ENCODE data around the gene HSPBP1. TPM values are rescaled to one million over a fixed set of nuclear protein-coding genes. Genes with fewer than 3 reads are reported as not detected.

Gene HSPBP1
- total RNA-seq, 1 experiment from 2014 or later = 35.1 TPM

GRCh38 chr19:55255618-55256423 lies 24.1 kb downstream of the HSPBP1 start:
- peak; percentile 28 for DNase-seq (ENCODE audit: low read depth)

GRCh38 chr19:55254625-55254977 lies 25.3 kb downstream of the HSPBP1 start:
- no peak for DNase-seq (ENCODE audit: low read depth)

DNA sequence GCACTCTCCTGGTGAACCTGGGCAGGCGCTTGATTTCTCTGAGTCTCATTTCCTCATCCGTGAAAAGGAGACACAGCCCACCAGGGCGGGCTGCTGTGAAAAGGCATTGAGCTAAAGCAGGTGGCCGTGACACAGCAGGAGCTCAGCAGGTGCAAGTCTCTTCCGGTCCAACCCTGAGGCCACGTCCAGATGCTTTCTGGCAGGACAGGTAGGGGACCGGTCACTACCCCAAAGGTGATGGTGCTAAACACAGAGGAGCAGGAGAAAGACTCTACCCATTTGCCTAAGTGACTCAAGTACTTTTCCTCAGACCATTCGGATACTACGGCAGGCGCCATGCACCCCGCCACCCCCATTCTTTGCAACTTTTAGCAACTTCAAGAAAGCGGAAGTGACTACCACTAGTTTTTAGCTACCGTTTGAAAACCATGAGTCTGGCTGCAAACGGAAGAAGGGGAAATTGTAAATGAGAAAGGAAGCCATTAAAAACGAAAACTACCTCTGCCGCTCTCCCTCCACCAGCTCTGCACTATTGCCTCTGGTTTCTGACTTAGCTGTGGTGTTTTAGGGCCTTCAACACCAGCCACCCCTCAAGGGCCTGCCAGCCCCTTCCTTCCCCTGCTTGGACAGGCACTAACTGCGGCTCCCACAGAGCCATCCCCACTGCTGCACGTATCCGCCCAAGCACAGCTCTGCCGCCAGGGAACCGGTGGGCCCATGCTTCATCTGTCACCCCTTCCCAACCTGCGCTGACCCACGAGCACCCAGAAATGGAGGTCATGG lies 25.9 kb downstream of the HSPBP1 start:
- DNase-seq (ENCODE audit: low read depth) = no peak

DNA sequence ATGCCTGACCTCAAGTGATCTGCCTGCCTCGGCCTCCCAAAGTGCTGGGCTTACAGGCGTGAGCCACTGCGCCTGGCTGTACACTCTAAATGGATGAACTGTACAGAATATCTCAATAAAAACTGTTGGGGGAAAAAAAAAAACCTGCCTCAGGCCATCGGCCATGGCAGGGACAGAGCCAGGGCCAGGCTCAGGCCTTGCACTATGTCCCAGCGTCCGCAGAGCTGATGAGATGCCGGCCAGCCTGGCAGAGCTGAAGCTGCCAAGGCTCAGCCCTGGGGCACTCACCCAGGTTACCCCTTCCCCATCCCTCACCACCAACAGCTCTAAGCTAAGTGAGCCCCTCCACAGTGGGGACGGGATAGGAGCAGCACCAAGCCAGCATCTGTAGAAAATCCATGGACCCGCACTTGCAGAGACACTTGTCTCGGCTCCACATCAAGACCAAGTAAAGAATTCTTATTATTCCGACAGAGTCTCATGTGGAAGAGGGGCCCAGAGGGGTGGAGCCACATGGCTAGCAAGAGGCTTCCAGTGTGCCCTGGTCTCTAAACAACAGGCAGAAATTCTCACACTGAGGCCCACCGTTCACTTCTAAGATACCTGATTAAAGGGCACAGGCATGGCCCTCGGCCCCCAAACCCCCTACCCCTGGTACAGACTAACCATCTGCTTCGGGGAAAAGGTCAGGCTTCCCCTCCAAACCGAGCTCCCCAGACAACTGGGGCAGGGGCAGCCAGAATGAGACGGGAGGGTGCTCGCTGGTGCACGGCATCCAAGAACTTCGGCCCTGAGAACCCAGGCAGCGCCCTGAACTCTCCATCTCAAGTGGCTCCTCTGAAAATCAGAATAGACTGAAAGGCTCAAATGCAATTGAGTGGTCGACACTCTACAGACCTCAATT lies 26.9 kb downstream of the HSPBP1 start:
- no peak for DNase-seq (ENCODE audit: low read depth)

GRCh38 chr19:55251341-55252081 lies 28.4 kb downstream of the HSPBP1 start:
- DNase-seq (ENCODE audit: low read depth) = no peak

DNA sequence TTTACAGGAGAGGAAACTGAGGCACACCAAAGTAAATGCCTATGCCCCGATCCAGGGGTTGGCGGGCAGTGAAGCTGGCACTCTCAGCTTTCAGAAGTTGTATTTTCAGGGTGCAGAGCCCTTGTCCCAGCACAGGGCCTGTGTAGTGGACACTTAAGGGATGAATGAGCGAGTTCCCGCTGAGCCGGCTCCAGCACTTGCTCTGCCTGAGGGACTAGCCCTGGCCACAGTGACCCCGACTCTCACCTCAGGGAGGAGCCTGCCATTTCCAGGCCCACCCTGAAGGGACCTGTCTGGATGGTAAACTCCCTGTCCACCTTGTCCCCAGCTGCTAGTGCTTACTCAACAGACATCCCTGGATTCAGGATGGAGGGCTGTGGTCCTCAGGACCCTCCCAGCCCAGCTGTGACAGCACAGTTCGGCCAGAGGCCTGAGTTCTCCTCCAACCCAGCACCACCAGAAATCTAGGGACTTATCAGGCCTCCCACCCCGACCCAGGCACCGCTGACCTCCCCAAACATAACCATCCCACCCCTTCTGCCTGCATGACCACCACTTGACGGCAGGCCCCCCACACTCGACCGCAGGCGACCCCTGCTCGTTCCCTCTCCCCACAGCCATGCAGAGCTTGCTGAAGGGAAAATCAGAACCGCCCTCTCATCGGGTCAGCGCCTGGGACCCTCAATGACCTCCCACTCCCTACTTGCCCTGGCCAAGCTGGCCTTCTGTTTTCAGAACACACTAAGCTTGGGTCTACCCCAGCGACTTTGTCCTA lies 29.5 kb downstream of the HSPBP1 start:
- no peak for DNase-seq (ENCODE audit: low read depth)

GRCh38 chr19:55249841-55250240 lies 30.1 kb downstream of the HSPBP1 start:
- no peak for DNase-seq (ENCODE audit: low read depth)

DNA sequence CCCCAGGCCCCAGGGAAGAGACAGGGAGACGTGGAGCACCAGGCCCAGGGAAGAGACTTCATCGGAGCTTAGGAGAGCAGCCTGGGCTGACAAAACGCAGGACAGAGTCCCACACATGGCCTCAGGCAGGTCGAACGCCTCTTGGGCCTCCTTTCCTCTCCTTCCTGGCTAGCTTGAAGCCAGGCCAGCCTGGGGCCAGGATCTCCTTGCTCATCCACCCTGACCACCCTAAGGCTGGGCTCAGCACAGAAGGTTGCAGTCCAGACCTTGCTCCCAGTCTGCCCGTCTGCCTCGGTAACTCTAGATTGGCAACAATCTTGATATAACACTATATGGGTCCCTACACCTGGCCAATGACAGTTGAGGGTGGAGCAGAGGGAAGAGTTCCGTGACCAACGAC lies 31.2 kb downstream of the HSPBP1 start:
- no peak for DNase-seq (ENCODE audit: low read depth)

DNA sequence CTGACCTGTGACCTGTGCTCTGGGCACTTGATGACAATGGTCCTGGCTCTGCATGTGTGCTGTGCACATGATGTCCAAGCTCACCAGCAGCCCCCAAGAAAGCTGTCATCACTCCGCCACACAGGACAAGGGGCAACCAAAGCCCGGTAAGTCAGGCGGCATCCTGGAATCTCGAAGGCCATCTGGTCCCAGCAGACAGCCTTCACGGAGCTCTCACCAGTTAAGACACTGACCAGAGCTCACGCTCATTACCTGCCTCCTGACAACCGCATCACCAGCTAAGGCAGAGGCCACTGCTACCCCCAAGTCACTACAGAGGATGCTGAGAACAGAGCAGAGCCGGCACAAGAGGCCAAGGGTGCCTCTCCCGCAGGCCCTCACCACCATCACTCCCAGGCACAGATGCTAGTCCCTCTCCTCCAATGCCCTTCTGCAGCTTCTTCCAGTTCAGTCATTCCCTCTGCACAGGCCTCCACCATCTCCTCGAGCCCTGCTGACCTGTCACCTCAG lies 31.7 kb downstream of the HSPBP1 start:
- no peak for DNase-seq (ENCODE audit: low read depth)

DNA sequence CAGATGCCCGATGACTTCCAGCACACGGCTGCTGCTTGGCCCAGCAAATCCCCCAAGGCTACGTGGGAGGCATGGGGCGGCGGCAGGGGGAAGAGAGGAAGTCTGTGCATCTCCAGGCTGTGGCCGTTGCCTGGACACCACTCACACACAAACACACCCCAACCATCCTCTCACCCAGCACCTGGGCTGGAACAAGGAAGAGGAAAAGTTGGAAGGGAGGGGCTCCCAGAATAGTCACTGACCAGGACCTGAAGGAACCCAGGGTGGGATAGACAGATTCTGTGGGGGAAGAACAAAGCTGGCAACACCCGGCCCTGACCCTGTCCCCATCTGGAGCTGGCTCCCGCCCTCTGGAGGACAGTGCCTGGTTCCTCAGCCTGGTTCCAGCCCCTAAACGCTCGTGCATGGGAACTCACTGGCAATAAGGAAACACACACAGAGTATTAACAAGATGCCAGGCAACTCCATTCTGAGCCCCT lies 32.2 kb downstream of the HSPBP1 start:
- DNase-seq (ENCODE audit: low read depth) = peak; percentile 85

DNA sequence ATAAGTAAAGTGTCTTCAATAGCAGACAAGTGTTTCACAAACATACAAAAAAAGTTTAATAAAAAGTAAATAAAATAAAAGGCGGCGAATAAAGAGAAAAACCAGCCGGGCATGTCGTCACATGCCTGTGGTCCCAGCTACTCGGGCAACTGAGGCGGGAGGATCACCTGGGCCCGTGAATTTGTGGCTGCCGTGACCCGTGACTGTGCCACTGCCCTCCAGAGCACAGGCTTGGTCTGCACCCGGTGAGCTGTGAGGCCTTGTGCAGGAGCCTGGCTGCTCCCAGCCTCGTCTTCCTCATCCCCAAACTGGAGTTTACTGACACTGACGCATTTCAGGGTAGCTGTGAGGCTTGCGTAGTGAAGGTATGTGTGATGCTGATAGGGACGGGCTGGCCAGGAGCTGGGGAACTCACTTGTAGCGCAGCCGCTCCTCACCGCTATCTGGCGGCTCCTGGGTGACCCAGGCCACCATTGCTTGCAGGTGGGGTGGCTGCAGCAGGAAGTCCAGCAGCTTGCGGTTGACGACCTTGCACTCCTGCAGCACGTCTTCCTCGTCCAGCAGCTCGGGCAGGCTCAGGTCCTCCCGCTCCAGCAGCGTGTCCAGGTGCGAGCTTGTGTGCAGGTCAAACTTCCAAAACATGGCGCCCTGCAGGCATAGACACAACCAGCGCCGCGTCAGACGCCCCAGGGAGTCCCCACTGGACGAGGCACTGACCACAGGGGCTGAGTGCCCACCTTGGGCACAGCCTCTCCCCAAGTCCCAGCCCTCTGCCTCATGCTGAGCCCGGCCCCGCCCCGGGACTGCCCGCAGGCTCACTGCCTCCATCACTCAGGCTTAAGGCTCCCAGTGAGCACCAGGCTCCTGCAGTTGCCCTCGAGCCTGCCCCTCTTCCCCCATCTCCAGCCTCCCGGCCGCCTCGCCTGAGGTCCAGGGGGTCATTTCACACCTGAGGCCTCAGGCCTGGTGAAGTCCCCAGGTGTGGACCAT lies 33.2 kb downstream of the HSPBP1 start:
- no peak for DNase-seq (ENCODE audit: low read depth)

DNA sequence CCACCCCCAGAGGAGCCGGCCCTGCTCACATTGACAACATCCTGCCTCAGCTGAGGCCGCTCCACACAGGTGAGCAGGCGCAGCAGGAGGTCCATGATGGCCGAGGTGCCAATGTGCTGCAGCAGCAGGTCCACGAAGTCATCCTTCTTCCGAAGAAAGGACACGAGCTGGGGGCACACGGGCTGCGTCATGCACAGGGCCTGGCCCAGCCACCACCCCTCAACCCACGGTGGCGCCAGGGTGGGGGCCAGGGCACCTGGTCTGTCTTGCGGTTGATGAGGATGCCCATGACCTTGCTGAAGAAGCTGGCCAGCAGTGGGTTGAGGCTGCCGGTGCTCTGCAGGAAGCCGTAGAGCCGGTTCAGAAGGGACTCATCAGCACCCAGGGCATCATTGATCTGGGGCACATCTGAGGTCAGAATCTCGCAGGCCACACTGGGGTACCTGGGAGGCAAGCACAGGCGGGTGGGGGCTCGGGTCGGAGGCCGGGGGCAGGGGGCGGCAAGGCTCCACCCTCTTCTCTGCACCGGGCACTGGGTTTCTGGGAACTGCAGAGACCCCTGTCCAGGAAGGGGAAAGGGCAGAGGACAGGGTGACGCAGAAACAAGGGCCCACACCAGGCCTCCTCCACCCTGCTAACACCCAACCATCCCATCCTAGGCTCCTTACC lies 34.5 kb downstream of the HSPBP1 start:
- DNase-seq (ENCODE audit: low read depth) = no peak

DNA sequence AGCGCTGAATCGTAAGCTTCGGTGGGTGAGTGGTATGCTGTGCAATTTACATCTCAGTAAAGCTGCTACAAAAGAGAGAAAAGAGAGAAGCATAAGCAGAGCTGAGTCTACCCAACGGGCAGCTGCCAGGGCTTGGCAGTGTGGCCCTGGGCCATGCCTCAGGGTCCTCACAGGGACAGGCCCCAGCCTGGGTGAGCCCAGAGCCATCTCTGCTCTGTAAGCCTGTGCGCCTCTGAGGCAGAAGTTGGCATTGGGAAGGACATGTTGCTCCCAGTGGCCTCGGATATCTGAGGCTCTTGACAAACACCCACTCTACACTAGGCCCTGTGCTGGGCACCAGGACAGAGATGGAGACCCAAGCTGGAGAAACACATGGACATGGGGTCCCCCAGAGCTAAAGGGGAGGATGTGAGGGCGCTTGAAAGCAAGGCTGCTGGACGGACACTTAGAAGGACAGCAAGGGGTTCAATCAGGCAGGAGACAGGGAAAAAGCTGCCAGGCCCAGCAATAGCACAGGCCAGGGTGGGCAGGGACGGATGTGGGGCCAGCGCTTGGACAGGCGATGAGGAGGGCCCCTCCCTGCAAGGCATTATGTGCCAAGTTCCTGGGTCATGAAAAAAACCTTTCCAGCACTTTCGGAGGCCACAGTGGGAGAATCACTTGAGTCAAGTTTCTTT lies 35.8 kb downstream of the HSPBP1 start:
- DNase-seq (ENCODE audit: low read depth) = no peak

DNA sequence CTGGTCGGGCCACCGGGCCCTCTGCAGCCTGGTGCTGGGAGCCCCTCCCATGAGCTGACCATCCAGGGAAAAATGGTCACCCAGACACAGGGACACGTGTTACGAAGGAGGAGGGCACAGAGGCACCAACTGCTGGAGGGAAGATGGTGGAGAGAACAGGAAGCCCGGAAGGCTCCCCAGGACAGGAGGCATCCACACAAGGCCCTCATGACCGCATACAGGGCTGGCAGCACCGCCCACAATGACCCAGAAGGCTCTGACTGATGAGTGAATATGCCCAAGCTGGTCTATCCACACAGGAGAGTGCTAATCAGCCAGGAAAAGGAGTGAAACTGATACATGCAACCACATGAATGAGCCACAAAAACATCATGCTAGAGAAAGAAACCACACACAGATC lies 37.4 kb downstream of the HSPBP1 start:
- DNase-seq (ENCODE audit: low read depth) = no peak

DNA sequence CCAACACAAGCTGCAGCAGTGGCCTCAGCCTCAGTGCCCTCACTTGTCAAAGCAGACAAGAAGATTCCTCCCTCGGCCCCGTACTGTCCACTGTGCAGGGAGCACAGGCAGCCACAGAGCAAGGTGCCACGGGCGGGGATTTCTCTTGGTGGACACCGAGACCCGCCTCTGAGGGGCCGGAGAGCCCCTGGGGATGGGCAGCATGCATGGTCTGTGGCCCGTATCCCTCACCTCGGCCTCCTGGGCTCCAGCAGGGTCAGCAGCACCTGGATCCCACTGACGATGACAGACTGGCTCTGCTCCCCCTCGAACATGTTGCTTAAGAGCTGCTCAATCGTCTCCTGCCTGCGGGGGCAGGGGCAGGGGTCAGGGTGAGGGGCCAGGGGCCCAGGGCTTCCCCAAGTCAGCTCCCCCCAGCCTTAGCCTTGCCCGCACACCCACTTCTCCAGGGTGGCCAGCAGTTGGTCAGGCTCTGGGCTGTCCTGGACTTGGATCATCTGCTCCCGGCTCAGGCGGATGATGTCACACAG lies 37.9 kb downstream of the HSPBP1 start:
- DNase-seq (ENCODE audit: low read depth) = no peak

GRCh38 chr19:55241143-55241934 lies 38.6 kb downstream of the HSPBP1 start:
- DNase-seq (ENCODE audit: low read depth) = no peak

DNA sequence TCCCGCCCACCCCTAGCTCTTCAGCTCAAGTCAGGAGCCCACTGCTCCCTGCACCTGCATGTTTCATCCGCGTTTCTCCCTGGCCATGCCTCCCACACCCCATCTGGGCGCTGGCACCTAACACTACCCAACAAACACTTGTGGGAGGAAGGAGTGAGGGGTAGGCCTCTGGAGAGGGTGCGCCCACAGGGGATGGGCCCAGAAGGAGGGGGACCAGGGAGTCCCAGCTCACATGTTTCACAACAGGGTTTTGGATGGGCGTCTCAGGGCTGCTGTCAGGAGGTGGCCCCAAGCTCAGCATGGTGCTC lies 39.2 kb downstream of the HSPBP1 start:
- DNase-seq (ENCODE audit: low read depth) = no peak
